ENCODE data around the gene HS6ST3. TPM values are rescaled to one million over a fixed set of nuclear protein-coding genes. Genes with fewer than 3 reads are reported as not detected.

The HS6ST3 gene
- total and polyA plus RNA-seq, 2 donors (not counting 3 experiments of a cell fraction or from before 2014, with no cell fraction given) = 0.03 to 0.15 TPM

DNA sequence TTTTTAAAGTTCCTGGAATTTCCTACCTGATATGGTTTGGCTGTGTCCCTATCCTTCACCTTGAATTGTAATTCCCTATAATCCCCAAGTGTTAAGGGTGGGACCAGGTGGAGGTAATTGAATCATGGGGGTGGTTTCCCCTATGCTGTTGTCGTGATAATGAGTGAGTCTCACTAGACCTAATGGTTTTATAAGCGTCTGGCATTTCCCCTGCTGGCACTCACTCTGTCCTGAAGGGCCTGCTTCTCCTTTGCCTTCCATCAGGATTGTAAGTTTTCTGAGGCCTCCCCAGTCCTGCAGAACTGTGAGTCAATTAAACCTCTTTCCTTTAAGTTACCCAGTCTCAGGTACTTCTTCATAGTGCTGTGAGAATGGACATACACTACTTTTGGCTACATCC is 298.7 kb downstream of the HS6ST3 start:
- H2AFZ ChIP-seq (ENCODE audit: low read depth, low read length) = no peak overlapping the region
- H3K27ac ChIP-seq (ENCODE audit: insufficient read depth, low read depth, low read length) = no peak overlapping the region
- H4K20me1 ChIP-seq (replicated peaks; ENCODE audit: control insufficient read depth, extremely low read depth, insufficient read depth, low read length) = no peaks in the 10 kb centered on the region
- BruUV-seq (replicated peaks) = no TSS peak
- no peaks in the 10 kb centered on the region for H3K4me1 ChIP-seq (ENCODE audit: control insufficient read depth, extremely low read depth, insufficient read depth, low read length)
- CTCF ChIA-PET = no interaction called here
- no peaks in the 10 kb centered on the region for H3K36me3 ChIP-seq (ENCODE audit: control insufficient read depth in 2 of 2, extremely low read depth in 1 of 2, insufficient read depth in 2 of 2, low read length in 2 of 2)
- H3K9me3 ChIP-seq (replicated peaks; ENCODE audit: control insufficient read depth, insufficient read depth, low read length) = no peaks in the 10 kb centered on the region
- dilution Hi-C loops (cut with MboI; ENCODE audit: extremely low pct_ligation_motif_present, low sequenced_read_pairs) = no loop called here
- H3K4me3 ChIP-seq (replicated peaks in 1 of 3; ENCODE audit: insufficient read depth in 1 of 3, low read depth in 1 of 3, low read length in 3 of 3) = no peak overlapping the region
- H3K9ac ChIP-seq (replicated peaks; ENCODE audit: extremely low read depth, insufficient read depth, low read length) = no peak overlapping the region
- no peak overlapping the region for H3K4me2 ChIP-seq (ENCODE audit: insufficient read depth, low read length)
- no peaks in the 10 kb centered on the region for H3K27me3 ChIP-seq (ENCODE audit: control insufficient read depth in 2 of 2, insufficient read depth in 2 of 2, low read length in 2 of 2)
- POLR2A ChIA-PET = no interaction called here
- intact Hi-C loops (cut with micrococcal nuclease) = no loop called here
- TF ChIP-seq GATA2 (IDR thresholded peaks at IDR 0.05; ENCODE audit: insufficient read depth, insufficient read length, low read depth, low read length) (no peak), JUN (IDR thresholded peaks at IDR 0.05; ENCODE audit: borderline replicate concordance, insufficient read depth, insufficient read length, low read depth) (no peak), POLR2AphosphoS5 (IDR thresholded peaks at IDR 0.05; ENCODE audit: insufficient read depth, low read depth, low read length) (no peak), MYC (IDR thresholded peaks at IDR 0.05; ENCODE audit: low read depth, low read length) (no peak), POLR2A (IDR thresholded peaks at IDR 0.05; ENCODE audit: low read depth, low read length) (no peak), FOS (IDR thresholded peaks at IDR 0.05; ENCODE audit: borderline replicate concordance, insufficient read depth, low read length) (no peak), EZH2 (IDR thresholded peaks at IDR 0.05; ENCODE audit: borderline replicate concordance, low read depth, low read length, severe bottlenecking) (no peak)
- TF ChIP-seq, protein P1, sequence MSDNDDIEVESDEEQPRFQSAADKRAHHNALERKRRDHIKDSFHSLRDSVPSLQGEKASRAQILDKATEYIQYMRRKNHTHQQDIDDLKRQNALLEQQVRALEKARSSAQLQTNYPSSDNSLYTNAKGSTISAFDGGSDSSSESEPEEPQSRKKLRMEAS (IDR thresholded peaks at IDR 0.05; ENCODE audit: insufficient read depth, insufficient read length) = no peak
- TF ChIP-seq, protein P2, sequence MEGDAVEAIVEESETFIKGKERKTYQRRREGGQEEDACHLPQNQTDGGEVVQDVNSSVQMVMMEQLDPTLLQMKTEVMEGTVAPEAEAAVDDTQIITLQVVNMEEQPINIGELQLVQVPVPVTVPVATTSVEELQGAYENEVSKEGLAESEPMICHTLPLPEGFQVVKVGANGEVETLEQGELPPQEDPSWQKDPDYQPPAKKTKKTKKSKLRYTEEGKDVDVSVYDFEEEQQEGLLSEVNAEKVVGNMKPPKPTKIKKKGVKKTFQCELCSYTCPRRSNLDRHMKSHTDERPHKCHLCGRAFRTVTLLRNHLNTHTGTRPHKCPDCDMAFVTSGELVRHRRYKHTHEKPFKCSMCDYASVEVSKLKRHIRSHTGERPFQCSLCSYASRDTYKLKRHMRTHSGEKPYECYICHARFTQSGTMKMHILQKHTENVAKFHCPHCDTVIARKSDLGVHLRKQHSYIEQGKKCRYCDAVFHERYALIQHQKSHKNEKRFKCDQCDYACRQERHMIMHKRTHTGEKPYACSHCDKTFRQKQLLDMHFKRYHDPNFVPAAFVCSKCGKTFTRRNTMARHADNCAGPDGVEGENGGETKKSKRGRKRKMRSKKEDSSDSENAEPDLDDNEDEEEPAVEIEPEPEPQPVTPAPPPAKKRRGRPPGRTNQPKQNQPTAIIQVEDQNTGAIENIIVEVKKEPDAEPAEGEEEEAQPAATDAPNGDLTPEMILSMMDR (IDR thresholded peaks at IDR 0.05; ENCODE audit: extremely low read depth in 1 of 2, insufficient read depth in 1 of 2, low read depth in 1 of 2, low read length in 2 of 2) = no peak
- H3K9me1 ChIP-seq (replicated peaks; ENCODE audit: control insufficient read depth, extremely low read depth, insufficient read depth, low read length) = no peaks in the 10 kb centered on the region
- FAIRE-seq (no peak), DNase-seq (ENCODE audit: low read depth, low spot score) (no peak)
- no peaks in the 10 kb centered on the region for H3K79me2 ChIP-seq (ENCODE audit: control insufficient read depth, insufficient read depth, low read length)

Data from endothelial cell of umbilical vein (primary cell).